SHP77 treated with DMSO at 0.1 percent for 48 hours (cell line): ENCODE data around the gene CHD2.
"Not testable (repeated sequence)": the region's sequence is repeated elsewhere in the genome, so short reads cannot be mapped to it uniquely, and the experiment has no call there.

Source experiments
- DNase-seq: peaks from one replicate; lab custom pipeline; 2025; lab: John Stamatoyannopoulos, UW

CHD2 gene

GRCh38 chr15:93035953-93036810 is 136.1 kb downstream of the CHD2 start:
- no peak for DNase-seq

- DNase-seq, result no peak
These were observed 137.1 kb downstream of the CHD2 start for GRCh38 chr15:93036951-93037819.

DNA sequence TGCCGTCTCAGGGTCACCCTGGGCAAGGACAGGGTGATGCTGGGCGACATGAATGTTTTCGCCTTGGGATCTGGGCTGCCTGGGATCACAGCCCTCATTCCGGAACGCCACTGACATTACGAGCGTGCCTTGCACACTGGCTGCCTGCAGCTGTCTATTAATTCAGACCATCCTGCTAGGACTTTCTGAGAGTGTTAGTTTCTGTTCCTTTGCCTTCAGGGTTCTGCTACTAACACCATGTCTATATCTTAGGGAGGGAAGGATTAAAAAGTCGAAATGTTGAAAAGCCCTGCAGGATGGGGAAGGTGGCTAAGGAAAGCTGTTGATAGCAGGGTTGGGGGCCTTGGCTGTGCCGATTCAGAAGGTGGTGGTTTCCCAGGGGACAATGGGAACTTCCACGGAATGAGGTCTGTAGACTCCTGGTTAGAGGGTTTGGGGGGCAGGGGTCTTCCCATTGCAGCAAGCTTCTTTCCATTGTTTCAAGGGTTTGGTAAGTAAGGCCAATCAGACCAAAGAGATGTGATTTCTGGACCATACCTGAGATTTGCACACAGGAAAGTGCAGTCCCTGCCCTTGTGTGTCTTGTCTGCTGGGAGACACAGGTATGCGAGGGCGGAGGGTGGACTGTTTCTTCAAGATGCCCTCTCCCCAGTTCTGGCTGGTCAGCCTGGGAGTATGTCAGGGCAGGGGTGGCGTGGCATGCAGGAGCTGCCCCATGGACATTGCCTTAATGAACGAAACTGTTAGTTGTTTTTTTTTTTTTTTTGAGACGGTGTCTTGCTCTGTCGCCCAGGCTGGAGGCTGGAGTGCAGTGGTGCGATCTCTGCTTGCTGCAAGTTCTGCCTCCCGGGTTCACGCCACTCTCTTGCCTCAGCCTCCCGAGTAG is 137.9 kb downstream of the CHD2 start:
- DNase-seq, result no peak

DNA sequence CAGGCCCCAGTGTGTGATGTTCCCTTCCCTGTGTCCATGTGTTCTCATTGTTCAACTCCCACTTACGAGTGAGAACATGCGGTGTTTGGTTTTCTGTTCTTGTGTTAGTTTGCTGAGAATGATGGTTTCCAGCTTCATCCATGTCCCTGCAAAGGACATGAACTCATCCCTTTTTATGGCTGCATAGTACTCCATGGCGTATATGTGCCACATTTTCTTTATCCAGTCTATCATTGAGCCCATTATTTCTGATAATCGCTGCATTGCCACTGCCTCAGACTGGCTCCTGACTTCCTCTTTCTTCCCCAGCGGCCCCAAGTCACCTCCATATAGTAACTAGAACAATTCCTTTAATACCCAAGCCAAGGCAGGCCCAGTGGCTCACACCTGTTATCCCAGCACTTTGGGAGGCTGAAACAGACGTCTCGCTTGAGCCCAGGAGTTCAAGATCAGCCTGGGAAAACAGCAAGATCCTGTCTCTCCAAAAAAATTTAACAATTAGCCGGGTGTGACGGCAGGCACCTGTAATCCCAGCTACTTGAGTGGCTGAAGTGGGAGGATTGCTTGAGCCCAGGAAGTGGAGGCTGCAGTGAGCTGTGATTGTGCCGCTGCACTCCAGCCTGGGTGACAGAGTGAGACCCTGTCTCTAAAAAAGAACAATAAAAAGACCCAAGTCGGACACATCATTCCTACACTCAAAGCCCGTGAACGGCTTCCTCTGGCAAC is 139.6 kb downstream of the CHD2 start:
- not testable (repeated sequence) for DNase-seq

DNA sequence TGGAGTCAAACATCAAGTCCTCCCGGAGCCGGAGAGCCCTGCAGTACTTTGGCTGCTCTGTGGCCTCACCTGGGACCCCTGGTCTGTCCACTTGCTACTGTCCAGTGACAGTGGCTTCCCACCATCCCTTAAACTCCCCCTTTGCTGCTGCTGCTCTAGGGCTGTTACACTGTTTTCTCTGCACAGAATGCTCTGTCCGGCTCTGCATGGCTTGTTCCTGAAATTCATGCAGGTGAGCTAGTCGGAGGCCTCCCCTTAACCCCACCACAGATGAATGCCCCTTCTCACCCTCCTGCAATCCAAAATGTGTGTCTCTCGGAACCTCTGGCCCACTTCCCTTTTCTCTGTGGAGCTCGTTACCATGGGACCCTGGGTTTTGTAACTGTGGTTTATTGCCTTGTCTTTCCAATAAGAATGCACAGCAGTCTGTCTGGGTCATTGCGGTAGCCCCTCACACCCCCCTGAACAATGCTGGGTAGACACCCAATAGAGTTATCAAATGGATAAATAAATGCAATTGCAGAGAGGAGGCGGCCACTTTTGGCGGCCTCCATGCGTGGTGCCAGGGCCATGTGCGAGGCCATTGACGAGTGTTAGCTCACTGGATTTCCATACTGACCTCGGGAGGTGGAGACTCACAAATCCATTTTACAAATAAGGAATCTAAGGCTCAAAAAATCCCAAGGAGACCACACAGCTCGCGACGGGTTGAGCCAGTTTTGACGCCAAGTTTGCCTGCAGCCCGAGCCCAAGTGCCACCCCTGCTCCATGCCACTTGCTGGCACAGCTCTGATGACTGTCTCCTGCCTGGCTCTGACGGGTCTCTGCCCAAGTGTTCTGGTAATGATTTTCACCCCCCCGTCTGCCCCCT is 140.4 kb downstream of the CHD2 start:
- DNase-seq, result no peak

DNA sequence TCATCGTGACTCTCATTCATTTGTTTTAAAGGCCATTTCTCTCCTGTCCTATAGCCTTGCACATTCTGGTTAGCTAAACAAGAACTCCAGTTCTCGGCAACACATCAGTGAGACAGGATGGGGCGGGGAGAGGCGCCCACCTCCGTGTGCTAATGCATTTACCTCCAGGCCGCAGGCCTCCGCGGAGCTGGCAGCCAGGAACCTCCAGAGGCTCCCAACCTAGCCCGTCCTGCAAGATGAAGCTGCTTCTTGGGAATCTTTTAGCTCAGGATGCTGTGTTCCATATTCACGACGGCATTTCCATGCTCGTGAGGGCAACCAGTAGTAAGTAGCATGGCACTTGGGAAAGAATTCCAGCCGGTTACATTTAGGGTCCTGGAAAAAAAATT is 141.0 kb downstream of the CHD2 start:
- no peak for DNase-seq

DNA sequence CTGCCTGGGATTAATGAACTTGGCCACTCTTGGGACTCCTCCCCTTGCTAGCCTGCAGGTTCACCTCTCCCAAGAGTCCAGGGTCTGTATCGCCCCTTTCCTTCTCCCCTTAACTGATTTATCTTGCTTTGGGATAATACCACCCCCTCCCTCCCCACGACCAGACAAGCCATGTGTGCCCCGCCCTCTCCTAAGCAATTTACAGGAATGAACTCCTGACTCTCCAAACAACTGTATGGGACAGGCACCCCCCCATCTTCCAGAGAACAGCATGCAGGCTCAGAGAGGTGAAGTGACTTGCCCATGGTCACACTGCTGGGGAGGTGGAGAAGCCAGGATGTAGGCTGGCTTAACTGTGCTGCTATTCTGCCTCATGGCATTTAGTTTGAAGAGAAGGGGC is 142.1 kb downstream of the CHD2 start:
- DNase-seq, result no peak

DNA sequence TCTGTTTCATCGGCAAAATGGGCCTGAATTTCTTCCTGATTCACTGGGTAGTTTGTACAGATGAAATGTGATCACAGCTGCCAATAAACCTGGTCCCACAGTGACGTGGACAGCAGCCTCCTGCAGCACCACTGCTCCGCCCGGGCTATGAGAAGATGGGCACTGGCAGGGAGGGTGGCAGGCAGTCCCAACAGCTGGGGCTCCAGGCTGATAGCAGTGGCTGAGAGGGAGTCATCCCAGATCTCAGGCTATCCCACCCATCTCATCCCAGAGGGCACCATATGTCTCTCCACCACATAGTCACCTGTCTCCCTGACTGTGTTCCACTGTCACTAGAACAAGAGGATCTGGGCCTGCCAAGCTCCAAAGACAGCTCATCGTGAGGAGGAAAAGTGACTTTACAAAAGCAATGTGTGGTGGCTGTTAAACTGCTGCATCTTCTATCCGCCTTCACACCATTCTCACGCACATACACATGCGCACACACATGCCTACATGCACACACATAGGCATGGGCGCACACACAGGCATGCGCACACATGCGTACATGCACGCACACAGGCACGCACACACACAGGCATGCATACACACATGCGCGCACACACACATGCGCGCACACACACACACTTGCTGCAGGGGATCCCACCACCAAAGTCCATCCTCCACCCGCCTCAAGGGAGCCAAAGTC is 142.7 kb downstream of the CHD2 start:
- no peak for DNase-seq

DNA sequence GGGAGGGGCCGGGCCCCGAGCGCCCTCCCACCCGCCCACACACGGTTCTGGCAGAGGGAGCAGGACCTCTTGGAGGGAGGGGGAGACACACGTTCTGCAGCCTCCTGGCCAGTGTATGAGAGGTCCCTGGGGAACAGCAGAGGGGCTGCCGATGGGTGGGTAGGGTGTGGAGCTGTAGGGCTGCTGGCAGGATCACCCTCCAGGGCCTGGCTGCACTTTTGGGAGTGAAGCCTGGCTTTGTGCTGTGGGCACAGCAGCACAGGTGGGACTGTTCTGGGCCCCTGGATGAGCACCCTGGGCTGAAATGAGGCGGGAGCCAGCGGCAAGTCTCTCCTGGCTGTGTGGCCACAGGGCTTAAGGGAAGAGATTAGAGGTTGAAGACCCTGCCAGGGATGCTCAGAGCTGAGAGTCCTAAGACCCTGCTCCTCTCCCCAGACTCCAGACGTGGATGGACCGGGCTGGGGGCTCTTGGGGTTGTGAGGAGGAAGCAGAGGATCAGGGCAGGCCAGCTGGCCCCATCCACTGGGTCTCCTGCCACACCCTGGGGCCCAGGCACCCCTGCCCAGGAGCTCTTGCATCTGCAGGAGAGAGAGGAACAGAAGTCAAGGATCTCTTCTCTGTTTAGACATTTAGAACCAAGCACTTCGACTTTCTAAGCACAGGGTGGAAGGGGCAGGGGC is 143.6 kb downstream of the CHD2 start:
- DNase-seq, result no peak

DNA sequence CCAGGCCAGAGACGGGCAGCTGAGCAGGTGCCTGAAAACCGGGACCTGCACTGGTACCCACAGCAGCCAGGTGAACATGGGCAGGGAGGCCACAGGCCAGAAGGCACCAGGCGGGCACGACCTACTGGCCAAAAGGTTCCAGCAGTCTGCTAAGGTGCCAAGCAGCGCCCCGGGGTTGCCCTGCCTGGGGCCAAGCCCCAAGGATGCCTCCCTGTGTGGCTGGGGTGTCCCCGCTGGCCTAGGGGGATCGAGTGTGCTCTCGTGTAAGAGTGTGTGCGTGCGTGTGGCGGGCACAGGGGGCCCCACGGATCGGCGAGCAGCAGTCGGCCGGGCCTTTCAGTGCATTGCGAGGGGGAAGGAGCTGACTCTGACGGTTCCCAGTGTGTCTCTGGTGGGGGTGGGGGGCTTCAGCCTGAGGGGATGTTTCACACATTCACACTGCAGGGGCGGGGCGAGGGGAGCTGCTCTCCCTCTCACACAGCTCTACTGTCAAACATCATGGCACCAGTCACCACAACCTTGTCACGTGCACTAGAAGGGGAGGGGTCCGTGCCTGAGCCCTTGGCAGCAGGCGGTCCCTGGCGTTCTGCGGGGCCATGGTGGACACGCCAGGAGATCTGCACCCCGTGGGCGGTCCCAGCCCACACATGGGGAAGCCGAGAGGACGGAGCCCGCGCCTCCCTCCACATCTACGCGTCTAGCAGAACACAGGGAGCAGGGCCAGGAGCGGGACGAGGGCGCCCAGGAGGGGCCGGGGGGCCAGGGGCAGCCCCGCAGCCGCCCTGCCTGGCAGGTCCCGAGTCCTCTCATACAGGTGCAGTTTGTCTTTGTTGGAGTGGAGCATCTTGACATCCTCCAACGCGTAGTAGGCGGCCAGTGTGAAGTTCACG is 144.4 kb downstream of the CHD2 start:
- no peak for DNase-seq

GRCh38 chr15:93045191-93045785 is 145.2 kb downstream of the CHD2 start:
- no peak for DNase-seq

- no peak for DNase-seq
These were observed 146.0 kb downstream of the CHD2 start for GRCh38 chr15:93046120-93046519.

DNA sequence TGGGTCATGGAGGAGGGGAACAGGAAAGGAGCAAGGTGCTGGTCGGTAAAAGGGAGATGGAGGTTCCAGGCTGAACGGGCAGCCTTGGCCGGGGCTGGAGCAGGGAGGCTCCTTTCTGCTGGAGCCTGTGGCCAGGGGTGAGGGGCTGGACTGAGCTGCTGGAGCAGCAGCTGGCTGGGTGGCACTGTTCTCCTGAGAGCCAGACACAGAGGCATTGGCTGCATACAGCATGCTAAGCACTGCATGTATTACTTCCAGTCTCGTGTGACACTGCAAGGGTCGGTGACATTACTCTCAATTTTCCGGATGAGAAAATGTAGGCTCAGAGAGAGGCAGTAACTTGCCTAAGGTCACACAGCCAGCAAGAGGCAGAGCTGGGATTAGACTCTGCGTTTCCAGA is 146.6 kb downstream of the CHD2 start:
- DNase-seq, result no peak

GRCh38 chr15:93047621-93048425 is 147.7 kb downstream of the CHD2 start:
- DNase-seq, result no peak

DNA sequence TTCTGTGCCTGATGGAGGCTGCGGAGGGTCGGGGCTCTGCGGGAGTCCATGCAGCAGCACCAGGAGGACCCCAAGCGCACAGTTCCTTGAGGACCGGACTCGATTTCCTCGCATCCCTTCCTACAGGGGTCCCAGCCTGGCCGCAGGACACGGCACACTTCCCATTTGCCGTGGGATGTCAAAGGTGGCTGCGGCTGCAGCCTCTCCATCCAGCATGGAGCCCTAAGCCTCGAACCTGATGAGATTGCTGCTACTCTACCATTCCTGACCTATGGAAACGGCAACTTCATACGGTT is 148.2 kb downstream of the CHD2 start:
- DNase-seq, result no peak

DNA sequence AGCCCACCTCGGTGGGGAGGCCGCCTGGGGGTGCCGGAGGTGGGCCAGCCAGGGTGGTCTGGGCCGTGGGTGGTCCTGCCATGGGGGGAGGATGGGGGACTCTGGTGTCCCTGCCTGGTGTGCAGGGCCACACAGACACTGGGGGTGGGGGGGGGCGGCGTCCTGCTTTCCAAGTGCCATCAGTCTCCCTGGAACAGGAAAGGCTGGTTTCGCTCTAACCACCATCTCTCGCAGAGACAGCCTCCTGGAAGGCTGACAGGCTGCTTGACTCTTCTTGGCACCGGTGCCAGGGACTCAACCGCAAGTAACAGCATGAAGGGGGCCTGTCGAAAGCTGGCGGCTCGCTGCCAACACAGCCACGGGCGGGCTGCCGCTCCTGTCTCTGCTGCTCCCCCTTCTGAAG is 148.6 kb downstream of the CHD2 start:
- DNase-seq, result no peak

- DNase-seq, result no peak
These were observed 149.1 kb downstream of the CHD2 start for GRCh38 chr15:93049233-93049632.
